HG03135 (cell line): Measurements from ENCODE around the gene LMO2.
"Not testable (repeated sequence)": the region's sequence is repeated elsewhere in the genome, so short reads cannot be mapped to it uniquely, and the experiment has no call there.

Experiments used
- ATAC-seq: cut with Tn5 transposase; IDR thresholded peaks from one replicate; pipeline ENCODE4 v1.9.1; 2021; ENCODE audit warnings: mild to moderate bottlenecking, moderate library complexity; ENCODE audit not compliant: unreplicated experiment

Gene LMO2

DNA sequence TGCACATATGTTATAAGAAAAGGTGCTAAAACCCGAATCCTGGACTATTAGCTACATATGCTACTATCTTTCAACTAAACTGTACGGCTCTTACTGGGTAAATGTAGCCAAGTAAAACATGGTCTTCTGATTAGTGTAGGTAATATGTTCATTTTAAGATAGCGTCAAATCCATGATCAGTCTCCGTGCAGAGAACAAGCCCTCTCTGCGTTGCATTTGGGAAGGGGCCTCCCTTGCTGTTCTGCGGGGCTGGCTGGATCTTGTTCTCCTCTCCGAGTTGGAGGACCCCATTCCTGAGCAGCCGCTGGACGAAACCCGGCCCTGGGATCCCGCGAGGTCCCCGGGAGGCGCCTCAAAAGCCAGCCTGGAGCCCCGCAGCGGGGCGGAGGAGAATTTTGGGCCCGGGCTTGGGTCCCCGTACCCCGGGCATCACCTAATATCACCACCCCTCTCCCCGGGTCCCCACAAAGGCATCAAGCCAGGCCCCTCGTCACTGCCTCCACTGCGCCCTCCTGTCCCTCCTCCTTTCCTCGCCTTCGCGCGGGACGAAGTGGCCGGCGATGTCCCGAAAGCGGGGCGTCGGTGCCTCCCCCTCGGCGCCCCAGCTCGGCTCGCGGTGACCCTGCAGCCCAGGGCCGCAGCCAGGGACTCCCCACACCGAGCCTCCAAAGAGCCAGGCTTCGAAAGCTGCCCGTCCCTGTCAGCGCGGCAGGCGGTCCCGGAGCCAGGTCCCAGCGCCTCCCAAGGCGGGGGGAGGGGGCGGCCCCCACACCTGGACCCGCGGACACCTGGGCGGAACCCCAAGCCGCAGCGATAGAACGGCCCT, 63.1 kb downstream of the LMO2 start:
- no peak for ATAC-seq

DNA sequence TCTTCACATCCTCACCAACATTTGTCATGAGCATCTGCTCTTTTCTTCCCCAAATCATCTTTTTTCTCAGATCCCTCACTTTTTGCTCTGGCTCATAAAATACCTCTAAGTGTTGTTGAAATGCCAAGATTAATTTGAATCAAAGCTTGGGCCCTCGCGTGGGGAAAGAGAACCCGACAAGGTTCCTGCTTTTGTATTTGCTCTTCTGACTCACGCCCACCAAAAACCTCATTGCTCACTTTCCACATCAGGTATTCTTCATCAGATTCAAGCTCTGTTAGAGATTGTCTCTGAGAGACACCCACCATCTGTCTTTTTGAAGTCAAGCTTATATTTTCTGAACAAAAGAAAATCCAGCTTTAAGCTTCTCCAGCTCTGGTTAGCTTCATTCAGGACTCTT, 64.7 kb downstream of the LMO2 start:
- no peak for ATAC-seq

DNA sequence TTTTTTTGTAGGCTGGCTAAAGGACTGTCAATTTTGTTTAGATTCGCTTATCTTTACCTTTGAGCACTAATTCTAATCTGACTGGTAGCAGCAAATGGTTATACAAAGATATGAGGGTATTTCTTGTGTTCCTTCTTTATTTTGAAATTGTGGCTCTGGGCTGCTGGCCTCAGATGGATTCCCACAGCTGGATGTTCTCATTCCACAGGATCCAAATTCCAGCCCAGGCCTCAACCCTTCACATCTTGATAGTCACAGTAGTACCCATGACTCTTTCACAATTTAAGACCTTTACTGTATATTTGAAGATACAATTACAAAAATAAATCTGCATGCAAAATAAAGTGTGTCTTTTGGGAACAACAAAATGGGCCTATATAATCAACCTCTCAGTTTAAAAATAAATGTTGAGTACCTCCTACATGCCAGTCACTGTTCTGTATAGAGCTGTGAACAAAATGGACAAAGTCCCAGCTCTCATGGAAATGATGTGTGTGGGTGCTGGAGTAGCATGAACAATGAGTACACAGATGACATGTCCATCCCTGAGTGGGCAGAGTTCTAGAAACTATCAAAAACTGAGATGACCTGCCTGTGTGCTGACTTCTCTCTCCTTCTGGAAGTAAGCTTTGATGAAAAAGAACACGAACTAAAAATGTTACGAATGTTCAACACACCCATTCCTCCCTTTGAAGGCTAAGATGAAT, 65.9 kb downstream of the LMO2 start:
- ATAC-seq, result no peak

DNA sequence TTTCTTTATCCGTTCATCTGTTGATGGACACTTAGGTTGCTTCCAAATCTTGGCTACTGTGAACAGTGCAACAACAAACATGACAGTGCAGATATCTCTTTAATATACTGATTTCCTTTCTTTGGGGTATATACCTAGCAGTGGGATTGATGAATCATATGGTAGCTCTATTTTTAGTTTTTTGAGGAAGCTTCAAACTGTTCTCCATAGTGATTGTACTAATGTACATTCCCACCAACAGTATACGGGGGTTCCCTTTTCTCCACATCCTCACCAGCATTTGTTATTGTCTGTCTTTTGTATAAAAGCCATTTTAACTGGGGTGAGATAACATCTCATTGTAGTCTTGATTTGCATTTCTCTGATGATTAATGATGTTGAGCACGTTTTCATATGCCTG, 68.9 kb downstream of the LMO2 start:
- not testable (repeated sequence) for ATAC-seq

DNA sequence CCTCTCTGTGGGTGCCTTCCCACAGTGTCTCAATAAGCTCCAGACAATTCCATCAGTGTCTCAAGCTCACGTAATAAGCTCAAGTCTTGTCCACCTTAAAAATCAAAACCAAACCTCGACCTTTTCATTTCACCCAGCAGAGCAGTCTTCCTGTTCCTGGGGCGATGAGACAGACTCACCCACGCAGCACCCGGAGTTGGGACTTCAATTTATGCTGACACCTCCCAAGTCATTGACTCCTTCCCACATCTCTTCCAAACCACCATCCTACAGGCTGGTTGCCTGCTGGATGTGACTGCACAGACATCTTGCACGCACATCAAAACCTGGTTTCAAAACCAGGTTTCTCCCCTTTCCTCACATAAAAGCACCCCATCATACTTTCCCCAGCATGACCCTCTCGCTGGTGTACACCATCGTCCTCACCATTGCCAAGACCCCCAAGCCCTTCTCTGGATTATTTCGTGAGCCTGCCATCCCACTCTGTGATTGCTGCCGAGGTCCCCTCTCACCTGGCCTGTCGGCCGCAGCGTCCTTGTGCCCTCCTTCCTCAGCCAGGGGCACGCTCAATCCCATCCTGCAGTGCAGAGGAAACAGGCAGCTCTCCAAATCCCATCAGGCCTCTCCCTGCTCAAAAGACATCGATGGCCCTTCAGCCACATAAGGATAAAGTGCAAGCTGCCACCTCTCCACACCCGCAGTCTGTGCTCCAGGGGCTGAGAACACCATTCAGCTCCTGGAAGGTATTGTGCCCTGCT, 72.4 kb downstream of the LMO2 start:
- ATAC-seq, result no peak
